Measurements from ENCODE around the gene CTBP2.

Gene CTBP2

GRCh38 chr10:125132344-125132743 is 28.0 kb downstream of the CTBP2 start:
- Histone ChIP-seq H3K4me3 (no peak overlapping the region), H3K27ac (no peak overlapping the region)

GRCh38 chr10:125130916-125131315 is 29.4 kb downstream of the CTBP2 start:
- H3K27ac ChIP-seq, result no peak overlapping the region
- H3K4me3 ChIP-seq, result no peak overlapping the region

DNA sequence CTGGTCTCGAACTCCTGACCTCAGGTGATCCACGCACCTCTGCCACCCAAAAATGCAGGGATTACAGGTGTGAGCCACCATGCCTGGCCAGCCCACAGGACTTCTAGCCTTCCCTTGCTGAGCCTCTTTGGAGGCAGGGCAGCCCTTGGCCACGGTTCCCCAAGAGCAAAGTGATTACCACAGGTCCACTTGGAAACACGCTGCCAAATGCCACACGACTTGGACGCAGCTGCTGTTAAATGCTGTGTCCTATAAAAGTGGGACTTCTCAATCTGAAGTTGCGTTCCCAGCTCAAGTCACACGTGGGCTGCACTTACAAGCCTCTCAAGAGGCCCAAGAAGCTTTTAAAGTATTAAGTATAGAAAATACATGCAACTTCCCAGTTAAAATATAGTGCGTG is 30.1 kb downstream of the CTBP2 start:
- no peak overlapping the region for H3K4me3 ChIP-seq
- no peak overlapping the region for H3K27ac ChIP-seq

GRCh38 chr10:125129076-125129458 is 31.3 kb downstream of the CTBP2 start:
- Histone ChIP-seq H3K27ac (no peak overlapping the region), H3K4me3 (no peak overlapping the region)

GRCh38 chr10:125128397-125129075 is 31.8 kb downstream of the CTBP2 start:
- H3K27ac ChIP-seq, result no peak overlapping the region
- H3K4me3 ChIP-seq, result no peak overlapping the region

- H3K27ac ChIP-seq, result no peak overlapping the region
- H3K4me3 ChIP-seq, result no peak overlapping the region
Measured at GRCh38 chr10:125127986-125128385, 32.4 kb downstream of the CTBP2 start.

DNA sequence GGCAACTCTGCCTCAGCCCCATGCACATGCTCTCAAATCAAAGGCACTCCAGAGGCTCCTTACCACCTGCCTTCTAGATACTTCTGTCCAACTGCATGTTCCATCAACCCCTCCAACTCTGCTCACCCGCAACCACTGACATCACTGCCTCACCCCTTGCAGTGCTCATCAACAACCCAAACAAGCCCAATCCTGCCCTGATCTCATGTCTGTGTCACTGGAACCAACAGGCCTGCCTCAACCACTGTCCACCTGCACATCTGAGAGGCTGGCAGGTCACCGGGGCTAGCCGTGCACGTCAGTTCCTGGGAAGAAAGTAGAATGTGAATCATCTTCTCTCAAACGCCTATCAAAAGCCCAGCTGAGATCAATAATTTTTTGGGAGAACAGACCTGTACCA is 33.3 kb downstream of the CTBP2 start:
- H3K27ac ChIP-seq, result no peak overlapping the region
- no peak overlapping the region for H3K4me3 ChIP-seq

GRCh38 chr10:125125951-125126735 is 34.2 kb downstream of the CTBP2 start:
- Histone ChIP-seq H3K4me3 (no peak overlapping the region), H3K27ac (no peak overlapping the region)

- H3K4me3 ChIP-seq, result no peak overlapping the region
- no peak overlapping the region for H3K27ac ChIP-seq
Measured at GRCh38 chr10:125124907-125125306, 35.5 kb downstream of the CTBP2 start.

- Histone ChIP-seq H3K4me3 (no peak overlapping the region), H3K27ac (peak overlapping the region in 12 of 21 experiments; percentile 23 to 77 (median 62))
Measured at GRCh38 chr10:125124115-125124487, 36.3 kb downstream of the CTBP2 start.

DNA sequence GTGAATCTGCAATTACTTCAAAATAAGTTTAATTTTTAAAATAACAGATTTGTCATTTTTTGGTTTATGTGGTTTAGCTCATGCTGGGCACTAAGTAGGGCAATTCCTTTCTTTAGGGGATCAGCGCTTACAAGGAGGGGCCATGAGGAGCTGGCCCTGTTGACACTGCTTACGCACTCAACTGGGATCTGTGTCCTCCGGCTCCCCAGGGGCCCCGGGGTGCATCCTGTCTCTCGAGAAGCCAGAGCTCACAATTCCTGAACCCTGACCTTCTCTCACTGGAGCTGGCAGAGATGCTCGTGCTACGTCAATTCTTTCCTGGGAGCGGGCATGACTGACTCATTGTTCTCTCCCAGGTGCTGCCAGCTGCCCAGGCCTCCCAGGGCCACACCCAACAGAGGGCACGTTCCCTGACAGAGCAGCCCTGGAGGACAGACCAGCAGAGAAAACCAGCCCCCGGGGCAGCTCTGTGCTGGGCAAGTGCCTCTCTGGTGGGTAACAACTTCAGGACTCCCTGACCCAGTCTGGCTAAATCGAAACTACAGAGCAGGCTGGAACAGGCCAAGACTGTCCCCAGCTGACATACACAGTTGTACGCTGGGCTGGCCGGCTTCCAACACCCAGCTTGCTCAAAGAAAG is 36.8 kb downstream of the CTBP2 start:
- H3K27ac ChIP-seq, result peak overlapping the region in 13 of 21 experiments; percentile 9 to 77 (median 61)
- H3K4me3 ChIP-seq, result no peak overlapping the region

GRCh38 chr10:125122566-125122965 is 37.8 kb downstream of the CTBP2 start:
- peak overlapping the region in 1 of 21 experiments; percentile 77 for H3K27ac ChIP-seq

DNA sequence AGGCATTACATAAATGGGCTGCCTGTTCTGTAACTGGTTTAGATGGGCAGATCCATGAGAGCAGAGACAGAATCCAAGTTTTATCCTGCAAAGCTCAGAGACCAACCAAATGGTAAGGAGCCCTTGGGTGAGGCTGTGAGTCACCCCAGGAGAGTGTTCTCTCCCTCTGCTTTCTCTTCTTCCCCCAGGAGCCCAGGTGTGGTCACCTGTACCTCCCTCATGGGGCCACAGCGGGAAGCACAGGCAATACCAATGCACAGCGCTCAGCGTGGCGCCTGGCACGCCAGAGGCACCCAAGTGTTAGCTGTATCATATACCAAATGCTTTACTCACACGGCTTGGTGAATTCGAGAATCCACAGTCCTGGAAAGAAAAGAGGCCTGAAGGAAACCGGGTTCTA is 39.4 kb downstream of the CTBP2 start:
- no peak overlapping the region for H3K4me3 ChIP-seq
- H3K27ac ChIP-seq, result no peak overlapping the region

More at GRCh38 chr10:125122566-125122965, 37.8 kb downstream of the CTBP2 start:
- H3K4me3 ChIP-seq, result no peak overlapping the region

GRCh38 chr10:125120053-125120710 is 40.2 kb downstream of the CTBP2 start:
- H3K27ac ChIP-seq, result peak overlapping the region in 2 of 21 experiments; percentile 16 to 29
- H3K4me3 ChIP-seq, result no peak overlapping the region

DNA sequence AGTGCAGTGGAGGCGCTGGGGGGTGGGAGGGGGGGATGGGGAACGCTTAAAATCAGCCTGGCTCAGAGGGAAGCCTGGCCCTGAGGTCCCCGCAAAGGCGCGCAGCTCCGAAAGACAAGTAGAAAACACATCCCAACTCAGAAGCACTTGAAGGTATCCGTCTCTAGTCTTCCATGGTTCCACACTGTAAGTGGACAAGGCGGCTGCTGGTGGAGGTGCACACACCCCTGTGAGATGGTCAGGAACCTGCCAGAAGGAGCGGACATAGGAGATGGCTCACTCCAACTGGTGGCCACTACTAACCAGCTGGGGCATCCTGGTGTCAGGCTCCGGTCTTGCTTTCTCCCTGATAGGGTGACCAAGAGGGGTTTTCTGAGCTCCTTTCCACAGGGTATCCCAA is 41.7 kb downstream of the CTBP2 start:
- H3K4me3 ChIP-seq, result no peak overlapping the region
- H3K27ac ChIP-seq, result peak overlapping the region in 8 of 21 experiments; percentile 8 to 58 (median 29)

DNA sequence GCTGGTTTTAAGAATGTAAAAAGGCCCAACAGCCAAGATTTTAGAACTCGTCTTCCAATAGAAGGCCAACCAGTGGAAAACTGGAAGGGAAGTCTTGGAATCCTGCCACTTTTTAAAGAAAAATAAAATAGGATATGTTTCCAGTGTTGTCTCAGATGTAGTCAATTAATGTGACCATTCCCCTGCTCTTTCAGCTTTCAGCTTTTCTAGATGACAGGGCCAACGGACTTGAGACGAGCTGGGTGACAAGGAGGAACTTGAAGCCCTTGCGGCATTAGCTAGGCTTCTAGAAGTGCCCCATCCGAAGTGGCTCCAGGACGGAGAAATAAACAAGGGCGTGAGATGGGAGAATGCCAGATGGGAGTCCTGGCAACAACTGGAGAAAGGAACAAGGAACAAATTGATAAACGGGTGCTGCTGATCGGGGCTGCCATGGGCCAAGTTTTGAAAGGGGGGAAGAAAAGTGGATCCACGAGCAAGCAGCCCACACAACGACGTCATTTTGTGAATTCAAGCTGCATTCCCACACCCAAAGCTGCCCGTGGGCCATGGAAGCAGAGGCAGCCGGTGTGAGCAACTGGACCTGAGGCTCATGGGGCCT is 42.3 kb downstream of the CTBP2 start:
- Histone ChIP-seq H3K27ac (peak overlapping the region in 10 of 21 experiments; percentile 8 to 58 (median 26)), H3K4me3 (no peak overlapping the region)

DNA sequence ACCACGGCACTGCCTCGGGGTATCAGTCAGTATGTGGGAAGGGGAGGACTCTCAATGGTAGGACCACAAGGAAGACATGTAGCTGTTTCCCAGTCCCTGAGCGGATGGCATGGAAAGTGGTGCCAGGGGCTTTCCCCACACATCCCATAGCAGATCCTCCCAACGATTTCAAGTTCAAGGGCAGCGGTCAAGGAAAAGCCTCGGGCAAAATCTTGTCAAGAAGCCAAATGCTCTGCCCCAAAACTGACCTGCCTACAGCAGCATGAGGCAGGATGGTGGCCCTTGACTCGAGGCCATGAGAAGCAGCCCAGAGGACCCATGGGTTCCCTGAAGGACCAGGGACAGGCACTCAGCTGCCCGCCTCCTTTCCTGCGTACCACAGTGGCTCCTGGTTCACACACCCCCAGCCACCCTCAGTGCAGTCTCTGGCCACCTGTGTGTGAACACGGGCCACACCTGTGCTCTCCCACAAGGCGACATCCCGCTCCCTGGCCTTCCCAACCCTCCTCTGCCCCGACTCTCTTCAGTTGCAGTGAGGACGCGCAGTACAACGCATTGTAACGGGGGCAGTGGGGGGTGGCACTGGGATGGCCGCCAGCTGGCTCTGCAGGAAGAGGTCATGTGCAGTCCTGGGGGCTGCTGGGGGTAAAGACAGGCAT is 43.6 kb downstream of the CTBP2 start:
- Histone ChIP-seq H3K4me3 (no peak overlapping the region), H3K27ac (peak overlapping the region in 2 of 21 experiments; percentile 21 to 58)

DNA sequence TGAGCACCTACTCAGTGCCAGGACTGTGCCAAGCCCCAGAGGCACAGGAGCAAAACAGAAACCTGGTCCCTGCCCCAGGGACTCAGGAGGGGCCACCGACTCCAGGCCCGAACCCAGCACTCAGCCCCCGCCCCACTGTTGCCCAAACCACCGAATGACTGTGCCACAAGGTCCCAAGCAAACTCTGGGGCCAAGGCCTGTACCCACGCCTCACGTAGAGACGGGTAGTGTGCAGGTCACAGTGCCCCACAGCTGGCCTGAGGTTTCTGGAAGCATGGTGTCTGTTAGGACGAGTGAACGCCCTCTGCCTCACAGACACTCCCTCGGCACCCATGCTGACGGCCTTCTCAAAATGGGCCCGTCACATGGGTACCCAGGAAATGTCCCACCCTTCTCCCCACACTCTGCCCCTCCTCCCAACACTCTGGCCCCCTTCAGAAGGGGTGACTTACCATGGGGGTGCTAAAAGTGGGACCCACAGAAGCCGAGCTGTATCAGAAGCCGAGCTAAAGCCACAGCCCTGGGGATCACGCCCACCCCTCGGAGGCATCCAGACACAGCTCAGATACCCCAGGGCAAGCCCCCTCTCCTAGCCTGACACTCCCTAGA is 44.2 kb downstream of the CTBP2 start:
- H3K27ac ChIP-seq, result peak overlapping the region in 2 of 21 experiments; percentile 2 to 3
- no peak overlapping the region for H3K4me3 ChIP-seq

- H3K27ac ChIP-seq, result peak overlapping the region in 1 of 21 experiments; percentile 3
- H3K4me3 ChIP-seq, result no peak overlapping the region
Measured at GRCh38 chr10:125115409-125115808, 45.0 kb downstream of the CTBP2 start.
